Ureter (tissue), 1 donor: Measurements from ENCODE around the gene KLK1. TPM values are rescaled to one million over a fixed set of nuclear protein-coding genes. Genes with fewer than 3 reads are reported as not detected.
A peak's percentile ranks its signal among the peaks of the same experiment; 100 is the strongest.
"Not testable (repeated sequence)": the region's sequence is repeated elsewhere in the genome, so short reads cannot be mapped to it uniquely, and the experiment has no call there.

ENCODE experiments used
- DNase-seq: peaks from one replicate; pipeline ENCODE4 v3.0.0-alpha.2; 2020; ENCODE audit warnings: low spot score
- total RNA-seq: library from RNA; stranded (reverse); gene quantifications from one replicate; pipeline ENCODE4 v1.2.4, GENCODE V29; 2023
- donor health status: DM: yes; HTN: yes; CAD: no.

Gene KLK1
- total RNA-seq, 1 donor from 2014 or later = 0.60 TPM

DNA sequence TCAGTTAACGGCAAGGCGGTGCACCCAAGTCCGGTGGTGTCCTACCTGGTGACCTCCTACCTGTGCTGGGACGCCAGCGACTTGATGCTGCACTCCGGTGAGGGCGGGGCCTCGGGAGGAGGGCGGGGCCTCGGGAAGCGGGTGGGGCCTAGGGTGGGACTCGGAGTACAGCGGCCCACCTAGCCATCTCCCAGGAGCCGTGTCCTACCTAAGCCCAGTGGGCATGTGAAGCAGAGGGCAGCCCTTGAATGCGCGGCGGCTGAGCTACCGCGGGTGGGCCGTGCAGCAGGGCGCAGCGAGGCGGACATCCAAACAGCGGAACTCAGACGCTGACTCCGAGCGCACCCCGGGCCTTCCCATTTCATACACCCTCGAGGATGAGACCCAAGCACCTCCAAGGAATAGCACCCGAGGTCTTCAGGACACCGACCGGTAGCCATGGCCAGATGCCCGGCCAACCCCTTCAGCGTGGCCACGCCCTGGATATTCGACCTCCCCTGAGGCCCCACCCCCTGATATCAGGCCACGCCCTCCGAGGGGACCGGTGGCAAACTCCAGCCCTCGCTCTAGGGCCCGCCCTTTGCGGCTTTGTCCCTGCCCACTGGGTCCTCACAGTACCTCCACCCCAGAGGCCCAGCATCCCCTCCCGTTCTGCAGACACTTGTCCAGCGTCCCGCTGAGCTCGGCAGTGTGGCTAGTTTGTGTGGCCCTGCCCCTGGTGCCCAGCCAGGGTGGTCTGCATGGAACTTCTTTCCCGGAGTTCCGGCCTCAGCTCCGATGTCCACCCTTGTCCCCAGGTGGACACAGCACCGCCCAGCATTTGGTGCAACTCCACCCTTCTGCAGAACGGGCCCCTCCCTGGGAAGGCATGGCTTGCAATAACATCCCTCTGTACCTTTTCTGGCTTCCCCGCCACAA is 5.4 kb downstream of the KLK1 start:
- no peak for DNase-seq

DNA sequence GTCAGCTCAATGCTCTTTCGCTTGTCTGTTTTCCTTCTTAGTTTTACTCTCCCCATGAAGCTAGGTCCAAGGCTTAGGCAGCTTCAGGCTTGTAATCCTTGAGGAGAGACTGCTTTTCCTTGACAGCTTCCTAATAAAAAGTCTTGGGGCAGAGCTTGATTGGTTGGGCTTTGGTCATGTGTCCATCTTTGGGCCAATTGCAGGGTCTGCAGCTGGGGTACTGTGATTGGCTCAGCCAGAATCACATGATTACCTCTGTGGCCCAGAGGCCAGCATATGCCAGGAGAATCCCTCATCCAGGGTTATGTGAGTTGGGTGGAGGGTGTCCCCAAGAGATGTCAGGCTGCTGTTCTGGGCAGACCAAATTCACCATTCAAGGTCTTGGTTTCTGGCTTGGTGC is 8.1 kb downstream of the KLK1 start:
- DNase-seq = no peak

DNA sequence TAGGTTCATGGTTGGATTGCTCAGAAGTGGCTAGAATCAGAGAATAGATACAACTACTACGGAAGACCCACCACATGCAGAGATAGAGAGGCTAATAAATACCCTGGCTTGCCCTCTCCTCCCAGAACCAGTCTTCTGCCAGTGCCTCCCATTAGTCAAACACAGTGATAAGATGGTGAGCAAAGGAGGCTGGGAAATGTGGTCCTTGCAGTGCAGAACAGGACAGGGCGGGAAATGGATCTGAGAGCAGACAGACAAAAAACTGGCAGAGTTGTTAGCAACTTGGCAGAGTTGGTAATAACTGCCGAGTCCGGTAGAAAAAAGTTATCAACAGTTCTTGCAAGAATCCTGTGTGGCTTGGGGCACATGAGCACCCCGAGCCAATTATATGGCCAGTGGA is 8.7 kb downstream of the KLK1 start:
- no peak for DNase-seq

DNA sequence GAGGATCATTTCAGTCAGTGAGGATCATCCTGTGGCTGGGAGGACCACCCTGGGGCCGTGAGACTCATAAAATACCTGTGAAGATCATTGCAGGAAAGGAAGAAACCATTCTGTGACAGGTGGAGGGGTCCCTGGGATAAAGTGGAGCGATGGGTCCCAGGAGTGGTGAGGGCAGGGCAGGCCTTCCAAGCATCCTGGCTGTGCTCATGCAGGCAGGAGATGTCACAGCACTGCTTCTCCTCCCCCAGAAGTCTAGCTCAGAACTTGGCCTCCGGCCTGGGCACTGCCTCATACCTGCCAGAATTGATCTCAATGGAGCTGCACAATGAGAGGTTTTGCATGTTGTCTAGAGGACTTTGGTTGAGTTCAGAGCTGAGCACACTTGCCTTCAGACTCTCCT is 11.1 kb downstream of the KLK1 start:
- DNase-seq = no peak

DNA sequence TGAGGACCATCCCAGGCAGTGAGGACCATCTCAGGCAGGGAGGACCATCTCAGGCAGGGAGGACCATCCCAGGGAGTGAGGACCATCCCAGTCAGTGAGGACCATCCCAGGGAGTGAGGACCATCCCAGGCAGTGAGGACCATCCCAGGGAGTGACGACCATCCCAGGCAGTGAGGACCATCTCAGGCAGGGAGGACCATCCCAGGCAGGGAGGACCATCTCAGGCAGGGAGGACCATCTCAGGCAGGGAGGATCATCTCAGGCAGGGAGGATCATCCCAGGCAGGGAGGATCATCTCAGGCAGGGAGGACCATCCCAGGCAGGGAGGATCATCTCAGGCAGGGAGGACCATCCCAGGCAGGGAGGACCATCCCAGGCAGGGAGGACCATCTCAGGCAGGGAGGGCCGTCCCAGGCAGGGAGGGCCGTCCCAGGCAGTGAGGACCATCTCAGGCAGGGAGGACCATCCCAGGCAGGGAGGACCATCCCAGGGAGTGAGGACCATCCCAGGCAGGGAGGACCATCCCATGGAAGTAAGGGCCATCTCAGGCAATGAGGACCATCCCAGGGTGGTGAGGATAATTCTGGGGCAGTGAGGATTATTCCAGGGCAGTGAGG is 11.9 kb downstream of the KLK1 start:
- not testable (repeated sequence) for DNase-seq

DNA sequence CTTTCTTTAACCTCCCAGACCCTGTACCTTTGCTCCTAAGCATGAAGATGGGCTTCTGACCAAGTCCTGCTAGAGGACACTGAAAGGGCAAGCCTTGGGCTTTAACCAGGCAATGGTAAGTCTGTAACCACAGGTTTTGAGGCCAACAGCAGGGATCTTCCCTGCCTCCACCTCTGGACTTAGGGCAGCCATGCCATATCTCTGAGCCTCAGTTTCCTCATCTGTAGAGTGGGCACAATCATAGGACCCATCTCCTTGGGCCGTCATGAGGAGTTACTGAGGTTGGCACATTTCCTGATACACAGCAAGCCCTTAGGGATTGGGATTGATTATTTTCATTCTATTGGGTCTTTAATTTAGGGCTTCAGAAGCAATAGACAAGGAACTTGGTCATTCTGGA is 14.7 kb downstream of the KLK1 start:
- DNase-seq = no peak

DNA sequence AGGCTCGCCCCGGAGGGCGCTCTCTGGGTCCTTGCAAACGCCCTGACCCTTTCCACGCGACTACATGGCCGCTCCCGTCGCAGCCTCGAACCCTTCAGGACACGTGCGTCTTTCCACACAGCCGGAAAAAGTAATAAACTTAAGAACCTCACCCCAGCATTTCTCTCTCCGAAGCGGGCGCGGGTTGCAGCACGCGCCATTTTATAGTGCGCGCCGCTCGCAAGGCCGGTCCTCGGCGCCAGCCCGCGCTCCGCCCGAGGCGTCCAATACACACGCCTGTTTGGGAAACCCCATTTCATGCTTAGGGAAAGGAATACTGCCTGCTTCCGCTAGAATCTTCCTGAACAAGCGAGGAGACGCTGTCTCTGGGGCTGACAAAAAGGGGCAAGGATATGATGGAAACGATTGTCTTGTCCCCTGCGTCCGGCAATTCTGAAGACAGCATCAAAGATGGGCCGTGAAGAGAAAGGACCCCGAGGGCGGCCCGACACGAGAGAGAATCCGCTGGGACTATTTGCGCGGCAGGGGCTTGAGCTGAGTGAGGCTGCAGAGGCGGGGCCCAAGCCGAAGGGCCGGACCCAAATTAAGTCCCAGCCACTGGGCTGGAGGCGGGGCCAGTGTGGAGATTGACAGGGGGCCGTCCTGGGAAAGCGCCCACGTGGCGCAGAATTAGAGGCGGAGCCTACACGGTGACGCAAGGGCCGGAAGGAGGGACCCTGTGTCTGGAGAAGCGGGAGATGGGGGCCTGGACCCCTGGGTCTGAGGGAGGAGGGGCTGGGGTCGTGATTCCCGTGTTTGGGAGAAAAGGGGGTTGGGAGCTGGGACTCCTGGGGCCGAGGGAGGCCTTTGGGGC is 18.9 kb downstream of the KLK1 start:
- DNase-seq = peak; percentile 98

DNA sequence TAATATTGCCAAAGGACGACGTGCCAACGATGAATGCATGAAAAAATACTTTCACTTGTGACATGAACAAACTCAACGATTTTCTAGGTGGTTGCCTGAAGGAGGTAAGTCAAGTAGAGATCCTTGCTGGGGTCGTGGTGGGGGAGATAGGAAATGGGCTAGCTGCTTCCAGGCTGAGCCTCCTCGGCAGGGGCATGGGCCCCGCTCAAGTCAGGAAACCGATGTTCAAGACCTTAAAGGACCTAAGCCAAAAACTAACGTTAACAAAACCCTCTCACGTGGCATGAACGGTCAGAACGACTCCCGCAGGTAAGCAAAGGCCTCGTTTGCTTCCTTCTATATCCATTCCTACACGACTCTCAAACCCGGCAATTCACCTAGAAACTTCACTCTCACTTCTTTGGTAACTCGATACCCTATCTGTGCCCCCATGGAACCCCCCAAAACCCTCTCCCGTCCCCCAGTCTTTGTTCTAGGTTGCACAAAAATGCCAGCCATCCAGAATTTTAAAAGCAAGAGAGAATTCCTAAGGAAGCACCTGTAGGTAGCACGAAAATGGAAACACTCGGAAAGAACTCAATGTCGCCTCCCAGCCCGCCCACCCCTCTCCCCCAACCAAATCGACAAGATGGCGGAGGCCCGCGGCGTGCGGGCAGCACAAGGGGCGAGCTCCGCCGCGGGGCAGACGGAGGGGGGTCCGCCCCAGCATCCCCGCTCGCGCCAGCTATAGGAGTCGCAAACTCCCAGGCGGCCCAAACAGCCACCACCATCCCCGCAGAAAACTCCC is 19.8 kb downstream of the KLK1 start:
- DNase-seq = no peak

DNA sequence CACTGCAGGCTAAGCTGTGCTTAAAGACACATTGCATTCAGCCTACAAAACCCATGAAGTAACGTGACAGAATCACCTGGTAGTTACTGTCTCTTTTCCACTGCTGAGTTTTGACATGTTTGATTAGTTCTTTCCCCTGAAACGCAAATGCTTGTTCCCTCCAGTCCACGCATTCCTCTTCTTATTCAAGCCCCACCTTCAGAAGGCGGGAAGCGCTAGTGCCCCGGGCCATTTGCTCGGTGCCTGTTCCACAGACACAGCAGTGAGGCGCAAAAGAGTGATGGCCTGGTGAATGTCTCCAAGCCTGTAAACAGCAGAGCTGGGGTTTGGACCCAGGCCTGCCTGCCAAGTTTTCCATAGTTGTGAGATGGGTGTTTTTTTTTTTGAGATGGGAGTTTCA is 22.5 kb downstream of the KLK1 start:
- DNase-seq = no peak

DNA sequence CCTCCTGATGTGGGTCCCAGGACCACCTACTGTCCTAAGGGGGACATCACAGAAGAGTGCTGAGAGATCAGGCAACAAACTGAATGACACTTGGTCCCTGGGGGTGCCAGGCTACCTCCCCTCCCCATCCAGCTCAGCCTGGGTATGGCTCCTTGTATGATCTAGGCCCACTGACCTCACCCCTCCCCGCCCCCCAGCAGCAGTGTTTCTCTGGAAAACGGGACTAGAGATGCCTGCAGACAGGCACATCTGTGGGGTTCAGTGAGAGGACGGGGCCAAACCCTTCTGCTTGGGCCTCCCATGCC is 24.1 kb downstream of the KLK1 start:
- DNase-seq = no peak

DNA sequence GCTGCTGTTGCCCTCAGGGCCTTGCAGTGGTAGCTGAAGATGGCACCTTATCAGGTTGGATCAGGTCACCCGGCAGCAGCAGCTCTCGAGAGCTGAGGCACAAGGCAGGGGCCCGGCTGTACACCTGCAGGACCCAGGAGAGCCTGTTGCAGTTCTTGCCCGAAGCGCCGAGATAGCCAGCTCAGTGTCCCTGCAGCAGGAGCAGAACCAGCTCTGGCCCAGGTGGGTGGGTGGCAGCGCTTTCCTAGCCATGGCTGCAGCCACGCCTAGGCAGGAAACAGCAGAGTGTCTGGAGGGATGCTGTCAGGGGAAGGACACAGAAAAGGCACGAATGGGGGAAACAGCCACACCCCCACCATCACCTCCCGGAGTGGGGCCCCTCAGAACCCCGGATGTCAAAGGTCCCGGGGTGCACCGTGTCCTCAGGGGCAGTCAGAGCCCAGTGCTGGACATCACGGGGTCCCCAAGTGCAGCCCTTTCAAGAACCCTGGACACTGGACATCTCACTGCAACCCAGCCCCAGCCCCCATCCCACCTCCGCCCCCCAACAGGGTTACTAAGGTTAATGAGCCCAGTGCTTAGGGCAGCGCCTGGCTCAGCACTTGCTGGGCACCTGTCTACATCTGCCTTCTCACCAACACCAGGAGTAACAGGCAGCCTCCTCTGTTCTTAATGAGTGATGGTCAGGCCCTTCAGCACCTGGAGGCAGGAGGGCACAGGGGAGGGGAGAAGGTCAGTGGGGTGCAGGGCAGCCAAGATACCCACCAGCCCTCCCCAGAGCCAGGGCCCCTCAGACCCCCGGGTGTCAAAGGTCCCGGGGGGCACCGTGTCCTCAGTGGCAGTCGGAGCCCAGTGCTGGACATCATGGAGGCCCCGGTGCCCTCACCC is 24.7 kb downstream of the KLK1 start:
- no peak for DNase-seq

DNA sequence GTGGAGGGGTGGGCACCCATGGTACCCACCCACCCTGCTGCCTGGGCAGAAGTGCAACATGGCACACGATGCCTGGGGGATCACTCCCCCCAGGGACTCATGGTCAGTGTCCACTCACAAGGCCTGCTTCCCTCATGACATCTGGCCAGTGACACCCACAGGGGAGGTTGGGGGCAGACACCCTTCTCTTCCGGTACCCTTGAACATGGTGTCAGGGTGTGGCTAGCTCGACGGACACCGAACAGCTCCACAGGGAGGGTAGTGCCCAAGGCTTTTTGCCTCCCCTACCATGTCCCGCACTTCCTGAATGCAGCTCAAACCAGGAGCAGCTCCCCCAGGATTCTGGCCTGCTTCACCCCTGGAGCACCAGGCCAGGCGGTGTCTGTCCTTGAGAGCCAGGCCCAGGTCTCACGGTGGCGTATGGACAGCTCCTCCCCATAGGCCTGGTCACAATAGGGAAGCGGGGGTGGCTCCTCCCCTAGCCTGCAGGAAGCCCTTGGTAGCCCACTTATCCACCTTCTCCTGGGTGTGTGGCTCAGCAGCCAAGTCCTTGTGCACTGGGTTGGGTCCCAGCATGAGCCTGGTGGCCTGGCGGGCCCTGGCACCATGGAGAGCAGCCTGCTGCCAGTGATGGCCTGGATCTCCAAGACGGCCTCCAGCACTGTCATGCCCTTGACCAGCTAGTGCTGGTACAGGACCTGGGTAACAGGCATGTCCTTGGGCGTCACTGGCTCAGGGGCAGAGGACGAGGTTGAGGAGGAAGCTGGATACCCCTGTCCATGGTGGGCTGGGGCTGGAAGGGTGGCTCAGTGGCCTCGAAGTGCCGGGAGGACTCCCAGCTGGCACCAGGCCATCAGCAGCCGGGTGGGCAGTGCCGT is 25.6 kb downstream of the KLK1 start:
- DNase-seq = no peak

DNA sequence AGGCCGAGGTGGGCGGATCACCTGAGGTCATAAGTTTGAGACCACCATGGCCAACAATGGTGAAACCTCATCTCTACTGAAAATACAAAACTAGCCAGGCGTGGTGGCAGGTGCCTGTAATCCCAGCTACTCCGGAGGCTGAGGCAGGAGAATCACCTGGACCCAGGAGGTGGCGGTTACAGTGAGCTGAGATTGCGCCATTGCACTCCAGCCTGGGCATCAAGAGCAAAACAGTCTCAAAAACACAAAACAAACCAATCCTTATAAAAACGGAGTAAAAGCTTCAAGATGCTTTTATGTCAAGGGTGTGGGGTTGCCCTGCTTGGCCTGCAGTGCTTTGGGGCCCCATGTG is 26.2 kb downstream of the KLK1 start:
- no peak for DNase-seq

DNA sequence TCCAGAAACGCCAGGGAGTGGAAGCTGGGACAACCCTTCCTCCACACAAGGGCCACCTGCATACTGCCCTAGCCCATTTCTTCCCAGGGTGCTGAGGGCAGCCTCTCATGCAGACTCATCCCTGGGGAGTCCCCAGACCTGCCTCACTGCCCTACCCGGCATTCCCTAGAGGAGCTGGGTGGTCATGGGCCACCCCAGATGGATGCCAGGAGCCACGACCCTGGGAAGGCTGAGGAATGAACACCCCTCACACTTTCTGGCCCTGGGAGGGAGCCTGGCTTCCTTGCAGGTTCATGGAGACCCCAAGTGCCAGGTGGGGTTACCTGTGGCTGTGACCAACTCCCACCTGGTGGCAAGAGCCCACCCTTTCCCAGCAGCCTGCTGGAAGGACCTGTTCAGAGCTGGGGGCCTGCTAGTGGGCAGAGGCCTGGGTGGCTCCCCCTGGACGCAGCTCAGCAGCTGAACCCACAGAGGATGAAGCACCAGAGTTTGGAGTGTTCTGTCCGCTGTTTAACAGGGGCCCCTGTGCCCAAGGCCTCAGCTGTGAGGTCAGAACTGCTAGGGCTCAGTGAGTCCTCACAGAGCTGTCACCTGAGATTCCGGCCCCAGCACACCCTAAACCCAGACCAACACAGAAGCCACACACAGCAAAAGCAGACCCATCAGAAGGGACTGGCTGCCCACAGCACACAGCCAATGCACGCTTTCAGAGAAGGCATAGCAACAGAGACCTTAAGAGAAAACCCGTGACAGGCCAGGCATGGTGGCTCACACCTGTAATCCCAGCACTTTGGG is 26.8 kb downstream of the KLK1 start:
- DNase-seq = no peak

DNA sequence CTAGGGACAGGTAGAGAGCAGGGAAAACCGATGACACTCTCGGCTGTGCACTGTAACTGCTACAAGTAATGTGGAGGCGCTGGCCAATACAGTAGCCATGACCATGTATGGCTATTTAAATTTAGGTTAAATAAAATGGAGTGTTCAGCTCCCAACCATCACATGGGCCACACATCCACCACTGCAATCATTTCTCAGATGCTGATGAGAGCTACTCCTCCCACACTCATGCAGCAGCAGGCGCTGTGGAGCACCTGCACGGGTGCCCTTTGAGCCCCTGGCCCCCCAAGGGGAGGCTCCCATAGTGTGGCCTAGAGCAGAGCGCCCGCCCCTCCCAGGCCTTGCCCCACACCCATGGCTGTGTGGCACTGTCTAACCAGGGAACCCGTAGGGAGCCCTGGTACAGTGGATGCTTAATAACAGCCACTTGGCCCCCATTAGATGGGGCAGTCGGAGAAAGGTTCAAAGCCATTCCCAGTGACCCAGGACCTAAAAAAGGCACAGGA is 27.4 kb downstream of the KLK1 start:
- DNase-seq = no peak

DNA sequence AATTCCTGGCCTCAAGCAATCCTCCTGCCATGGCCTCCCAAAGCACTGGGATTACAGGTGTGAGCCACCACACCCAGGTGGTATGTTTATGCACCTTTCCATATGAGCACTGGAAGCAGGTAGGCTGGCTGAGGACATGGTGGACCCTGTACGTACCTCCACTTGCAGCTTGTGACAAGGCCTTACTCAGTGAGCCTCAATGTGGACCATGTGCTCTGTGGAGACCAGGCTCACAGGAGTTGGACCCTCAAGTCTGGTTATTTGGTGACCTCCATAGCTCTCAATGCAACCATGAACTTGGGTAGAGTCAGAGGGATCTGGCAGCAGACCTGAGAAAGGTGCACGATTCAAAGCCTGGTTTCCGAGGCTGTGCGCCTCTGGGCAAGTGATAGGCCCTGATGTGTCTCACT is 27.9 kb downstream of the KLK1 start:
- no peak for DNase-seq

DNA sequence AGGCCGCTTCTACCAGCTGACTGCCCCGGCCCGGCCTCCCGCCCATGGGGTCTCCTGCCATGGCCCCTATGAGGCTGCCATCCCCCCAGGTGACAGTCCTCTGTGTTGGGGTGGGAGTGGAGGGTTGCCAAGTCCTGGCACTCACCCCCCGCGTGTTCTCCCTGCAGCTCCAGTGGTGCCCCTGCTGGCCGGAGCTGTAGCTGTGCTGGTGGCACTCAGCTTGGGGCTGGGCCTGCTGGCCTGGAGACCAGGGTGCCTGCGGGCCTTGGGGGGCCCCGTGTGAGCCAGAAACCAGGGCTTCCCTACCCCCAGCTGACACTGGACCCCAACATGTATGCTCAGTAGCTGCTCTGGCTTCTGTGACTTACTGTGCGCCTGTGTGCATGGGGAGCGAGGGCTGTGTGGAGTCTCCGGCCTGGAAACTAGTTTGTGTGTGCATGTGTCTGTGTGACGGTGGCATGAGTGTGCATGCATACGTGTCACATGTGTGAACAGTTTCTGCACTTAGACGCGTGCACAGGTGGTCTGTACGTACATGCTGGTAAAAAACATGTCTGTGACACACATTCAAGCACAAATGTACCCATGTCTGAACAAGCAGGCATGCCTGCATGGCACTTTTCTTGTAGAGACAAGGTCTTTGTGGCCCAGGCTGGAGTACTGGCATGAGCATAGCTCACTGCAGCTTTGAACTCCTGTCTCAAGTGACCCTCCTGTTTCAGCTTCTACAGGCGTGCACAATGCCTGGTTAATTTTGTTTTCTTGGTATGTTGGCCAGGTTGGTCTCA is 28.5 kb downstream of the KLK1 start:
- no peak for DNase-seq
